Keratinocyte (primary cell): ENCODE data around the gene ARHGAP4. TPM values are rescaled to one million over a fixed set of nuclear protein-coding genes. Genes with fewer than 3 reads are reported as not detected.

ENCODE experiments used
- DNase-seq: peaks from one replicate; pipeline ENCODE4 v3.0.0-alpha.2; 2011; ENCODE audit warnings: low read depth, missing footprints, low spot score
- FAIRE-seq: peaks from 2 replicates; lab custom pipeline; 2011; peaks lifted over from hg19 to GRCh38; lab: Jason Lieb, UNC
- H2AFZ ChIP-seq: 2 replicates; pipeline ENCODE4 v1.6.0; 2012; ENCODE audit warnings: low read length, control low read depth, inconsistent platforms; ENCODE audit not compliant: control insufficient read depth
- H3K27ac ChIP-seq: 2 replicates; pipeline ENCODE4 v1.5.1; 2011; ENCODE audit warnings: low read length; ENCODE audit not compliant: control insufficient read depth, insufficient read depth
- H3K27me3 ChIP-seq: 3 replicates; pipeline ENCODE4 v1.6.0; 2011; ENCODE audit warnings: low read length; ENCODE audit not compliant: control insufficient read depth, insufficient read depth; ENCODE audit errors: extremely low read depth
- H3K36me3 ChIP-seq, 2 experiments: 2 replicates in 1 of 2; 3 replicates in 1 of 2; pipeline ENCODE4 v1.5.1; 2011; ENCODE audit warnings: low read length in 2 of 2, mild to moderate bottlenecking in 1 of 2; ENCODE audit not compliant: control insufficient read depth in 2 of 2, insufficient read depth in 2 of 2; ENCODE audit errors: extremely low read depth in 1 of 2
- H3K4me1 ChIP-seq: 3 replicates; pipeline ENCODE4 v1.5.1; 2011; ENCODE audit warnings: low read length; ENCODE audit not compliant: control insufficient read depth, insufficient read depth; ENCODE audit errors: extremely low read depth
- H3K4me2 ChIP-seq: 3 replicates; pipeline ENCODE4 v1.6.0; 2011; ENCODE audit warnings: low read depth, low read length; ENCODE audit not compliant: control insufficient read depth, insufficient read depth; ENCODE audit errors: extremely low read depth
- H3K4me3 ChIP-seq, 3 experiments: fragments of 200-600 bp in 1 of 3; sonication (generic) in 1 of 3; 2 replicates in 2 of 3; 3 replicates in 1 of 3; pipeline ENCODE4 v1.5.1; 2011 to 2016; ENCODE audit warnings: low read length in 3 of 3, mild to moderate bottlenecking in 3 of 3, control low read depth in 2 of 3, inconsistent platforms in 1 of 3, low read depth in 1 of 3, mixed read lengths in 1 of 3, mixed run types in 1 of 3, moderate library complexity in 1 of 3; ENCODE audit not compliant: control insufficient read depth in 2 of 3, insufficient read depth in 2 of 3; ENCODE audit errors: extremely low read depth in 1 of 3
- H3K79me2 ChIP-seq: 2 replicates; pipeline ENCODE4 v1.6.0; 2012; ENCODE audit warnings: low read length; ENCODE audit not compliant: control insufficient read depth, insufficient read depth
- H3K9ac ChIP-seq: 3 replicates; pipeline ENCODE4 v1.6.0; 2011; ENCODE audit warnings: low read length; ENCODE audit not compliant: control insufficient read depth, insufficient read depth; ENCODE audit errors: extremely low read depth
- H3K9me1 ChIP-seq: 3 replicates; pipeline ENCODE4 v1.6.0; 2011; ENCODE audit warnings: low read length; ENCODE audit not compliant: control insufficient read depth, insufficient read depth; ENCODE audit errors: extremely low read depth
- H3K9me3 ChIP-seq: 2 replicates; pipeline ENCODE4 v1.5.1; 2012; ENCODE audit warnings: low read depth, low read length; ENCODE audit not compliant: control insufficient read depth
- H4K20me1 ChIP-seq: 3 replicates; pipeline ENCODE4 v1.6.0; 2011; ENCODE audit warnings: low read length; ENCODE audit not compliant: control insufficient read depth, insufficient read depth; ENCODE audit errors: extremely low read depth
- EZH2 ChIP-seq: IDR thresholded peaks from one replicate; pipeline ENCODE4 v1.6.1; 2012; ENCODE audit warnings: inconsistent platforms, mild to moderate bottlenecking, low read length, moderate library complexity
- dilution Hi-C: fragments of 300-500 bp; cut with MboI; formaldehyde crosslinking; loops from one replicate; pipeline ENCODE4 v1.7.0; 2020; ENCODE audit warnings: low sequenced_read_pairs; ENCODE audit not compliant: extremely low pct_ligation_motif_present
- polyA plus RNA-seq, 5 experiments: library from polyadenylated mRNA; depleted of rRNA in 3 of 5; stranded (reverse) in 3 of 5; stranded (forward) in 1 of 5; unstranded in 1 of 5; fragments of >200 nt; gene quantifications; 1 replicate in 1 of 5; 2 replicates in 3 of 5; 3 replicates in 1 of 5; pipeline versions ENCODE4 v1.2.1 to v1.2.3, GENCODE V29; 2011 to 2012; ENCODE audit warnings: missing spikeins in 2 of 5, low read depth in 1 of 5, low replicate concordance in 1 of 5
- TF ChIP-seq, protein P1 (sequence below), 3 experiments: IDR thresholded peaks in 1 of 3; conservative IDR thresholded peaks in 1 of 3; optimal IDR thresholded peaks in 1 of 3; 2 replicates in 2 of 3; 3 replicates in 1 of 3; pipeline versions ENCODE3 to v1.5.1; 2011; ENCODE audit warnings: low read length in 3 of 3, mild to moderate bottlenecking in 3 of 3, moderate library complexity in 2 of 3, control low read depth in 1 of 3, inconsistent platforms in 1 of 3; ENCODE audit not compliant: insufficient read depth in 2 of 3; ENCODE audit errors: extremely low read depth in 1 of 3

Gene ARHGAP4
- polyA plus RNA-seq, 1 donor (not counting 4 experiments of a cell fraction or from before 2014, with no cell fraction given), result 0.35 TPM

DNA sequence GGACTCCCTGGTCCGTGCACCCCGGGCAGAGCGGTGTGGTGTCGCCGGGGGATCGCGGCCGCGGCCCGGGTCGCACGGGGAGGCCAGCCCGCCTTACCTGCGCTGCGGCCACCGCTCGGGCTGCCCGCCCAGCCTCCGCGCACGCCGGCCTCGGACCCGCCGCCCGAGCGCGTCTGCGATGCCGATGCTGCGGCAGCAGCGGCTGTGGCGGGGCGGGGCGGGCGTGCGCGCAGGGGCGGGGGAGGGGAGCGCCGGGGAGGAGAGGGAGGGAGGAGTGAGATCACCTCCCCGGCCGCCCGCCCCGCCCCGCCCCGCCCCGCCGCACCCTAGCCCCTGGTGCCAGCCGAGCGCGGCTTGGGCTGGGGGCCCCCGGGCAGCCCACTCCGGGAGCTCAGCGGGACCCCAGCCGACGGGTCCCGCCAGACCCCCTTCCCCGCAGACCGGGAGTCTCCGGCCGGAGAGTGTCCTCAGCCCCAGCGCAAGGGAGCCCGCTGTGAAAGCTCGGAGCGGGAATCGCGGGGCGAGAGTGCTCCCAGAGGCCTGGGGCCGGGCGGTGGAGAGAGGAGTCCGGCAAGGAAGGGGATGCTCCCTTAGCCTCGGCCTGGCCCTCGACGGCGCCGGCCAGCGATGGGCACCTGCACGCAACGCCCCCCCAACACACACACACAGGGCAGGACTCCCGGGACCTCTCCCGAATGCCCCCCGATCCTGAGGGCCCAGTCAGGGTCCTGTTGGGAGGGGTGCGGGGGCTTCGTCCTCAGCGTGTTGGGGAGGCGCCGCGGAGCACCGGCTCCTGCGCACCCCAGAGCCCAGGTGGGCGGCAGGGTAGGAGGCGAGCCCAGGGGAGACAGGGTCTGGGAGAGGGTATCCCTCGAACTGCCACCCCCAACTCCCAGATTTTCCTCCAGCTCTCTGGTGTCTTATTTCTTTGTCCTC, 39.8 kb downstream of the ARHGAP4 start, which contains the start of gene L1CAM:
TSS of gene L1CAM (minus strand) at position 206 of the 936 bp plus-strand sequence. CDS start 10,337 bp downstream, outside the sequence.
- Histone ChIP-seq H3K9ac (no peak within 1 kb of the TSS), H3K79me2 (no peaks in the 10 kb centered on the region), H3K36me3 (no peaks in the 10 kb centered on the region), H2AFZ (no peak within 1 kb of the TSS), H3K27me3 (peaks cover 21% of the 10 kb centered on the region), H3K9me3 (no peaks in the 10 kb centered on the region), H3K4me2 (peak within 1 kb of the TSS; percentile 51), H3K4me3 (peak within 1 kb of the TSS; percentile 46 to 59 (median 59)), H3K4me1 (peaks cover 3% of the 10 kb centered on the region), H3K9me1 (no peaks in the 10 kb centered on the region), H3K27ac (no peak within 1 kb of the TSS), H4K20me1 (no peaks in the 10 kb centered on the region)
- dilution Hi-C loops, result no loop called here
- no peak for DNase-seq
- no peak for FAIRE-seq
- TF ChIP-seq EZH2, result no peak
- TF ChIP-seq, protein P1, sequence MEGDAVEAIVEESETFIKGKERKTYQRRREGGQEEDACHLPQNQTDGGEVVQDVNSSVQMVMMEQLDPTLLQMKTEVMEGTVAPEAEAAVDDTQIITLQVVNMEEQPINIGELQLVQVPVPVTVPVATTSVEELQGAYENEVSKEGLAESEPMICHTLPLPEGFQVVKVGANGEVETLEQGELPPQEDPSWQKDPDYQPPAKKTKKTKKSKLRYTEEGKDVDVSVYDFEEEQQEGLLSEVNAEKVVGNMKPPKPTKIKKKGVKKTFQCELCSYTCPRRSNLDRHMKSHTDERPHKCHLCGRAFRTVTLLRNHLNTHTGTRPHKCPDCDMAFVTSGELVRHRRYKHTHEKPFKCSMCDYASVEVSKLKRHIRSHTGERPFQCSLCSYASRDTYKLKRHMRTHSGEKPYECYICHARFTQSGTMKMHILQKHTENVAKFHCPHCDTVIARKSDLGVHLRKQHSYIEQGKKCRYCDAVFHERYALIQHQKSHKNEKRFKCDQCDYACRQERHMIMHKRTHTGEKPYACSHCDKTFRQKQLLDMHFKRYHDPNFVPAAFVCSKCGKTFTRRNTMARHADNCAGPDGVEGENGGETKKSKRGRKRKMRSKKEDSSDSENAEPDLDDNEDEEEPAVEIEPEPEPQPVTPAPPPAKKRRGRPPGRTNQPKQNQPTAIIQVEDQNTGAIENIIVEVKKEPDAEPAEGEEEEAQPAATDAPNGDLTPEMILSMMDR (optimal IDR thresholded peaks at IDR 0.05 in 1 of 3, IDR thresholded peaks at IDR 0.05 in 1 of 3, conservative IDR thresholded peaks at IDR 0.05 in 1 of 3; ENCODE audit: extremely low read depth in 1 of 3, insufficient read depth in 2 of 3, low read length in 3 of 3), result no peak

DNA sequence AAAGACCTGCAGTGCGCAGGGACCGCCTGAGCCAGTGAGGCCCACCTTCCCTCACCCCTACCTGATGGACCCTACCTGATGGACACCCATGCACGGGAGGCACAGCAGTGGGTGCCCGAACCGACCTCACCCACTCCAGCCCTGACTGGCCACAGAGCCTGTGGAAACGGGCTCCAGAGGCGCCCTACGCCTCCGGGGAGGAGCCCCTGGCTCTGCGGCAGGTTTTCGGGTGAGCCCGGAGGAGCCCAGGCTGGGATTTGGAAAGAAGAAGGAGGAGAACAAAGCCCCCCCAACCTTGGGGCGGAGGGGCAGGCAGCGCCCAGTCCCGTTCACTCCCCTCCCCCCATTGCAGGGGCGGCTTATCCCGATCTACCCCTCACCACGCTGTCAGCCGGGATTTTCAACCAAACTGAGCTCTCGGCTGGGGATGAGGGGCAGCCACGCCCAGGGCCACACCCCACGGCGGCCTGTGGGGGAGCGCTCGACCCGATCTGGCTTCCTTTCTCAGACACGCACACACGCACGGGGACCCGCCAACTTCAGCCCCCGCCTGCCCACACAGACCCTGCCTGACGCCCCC, 40.8 kb downstream of the ARHGAP4 start:
- dilution Hi-C loops, result no loop called here
- H3K4me3 ChIP-seq, result peak overlapping the region; percentile 46 to 59 (median 59)

More for the DNA sequence above, 40.8 kb downstream of the ARHGAP4 start:
- no peaks in the 10 kb centered on the region for H3K36me3 ChIP-seq
- no peak overlapping the region for H3K9ac ChIP-seq
- H4K20me1 ChIP-seq, result peaks cover 3% of the 10 kb centered on the region
- DNase-seq, result no peak
- H3K4me1 ChIP-seq, result peaks cover 3% of the 10 kb centered on the region
- H3K4me2 ChIP-seq, result peak overlapping the region; percentile 51
- H3K79me2 ChIP-seq, result no peaks in the 10 kb centered on the region
- TF ChIP-seq, protein P1 (optimal IDR thresholded peaks at IDR 0.05 in 1 of 3, IDR thresholded peaks at IDR 0.05 in 1 of 3, conservative IDR thresholded peaks at IDR 0.05 in 1 of 3; ENCODE audit: extremely low read depth in 1 of 3, insufficient read depth in 2 of 3, low read length in 3 of 3), result no peak
- TF ChIP-seq EZH2, result no peak
- no peaks in the 10 kb centered on the region for H3K9me1 ChIP-seq
- H3K27ac ChIP-seq, result no peak overlapping the region
- no peak for FAIRE-seq
- no peaks in the 10 kb centered on the region for H3K9me3 ChIP-seq
- peaks cover 26% of the 10 kb centered on the region for H3K27me3 ChIP-seq
- no peak overlapping the region for H2AFZ ChIP-seq
